Measurements from ENCODE around the gene NUTM2A.
"Not testable (repeated sequence)": the region's sequence is repeated elsewhere in the genome, so short reads cannot be mapped to it uniquely, and the experiment has no call there.

The NUTM2A gene

GRCh38 chr10:87225148-87225547 lies at the start of gene NUTM2A:
Gene NUTM2A, plus strand, starts transcription at chr10:87225448. Its CDS starts 383 bp downstream, at chr10:87225831.
- DNase-seq, result not testable (repeated sequence)

DNA sequence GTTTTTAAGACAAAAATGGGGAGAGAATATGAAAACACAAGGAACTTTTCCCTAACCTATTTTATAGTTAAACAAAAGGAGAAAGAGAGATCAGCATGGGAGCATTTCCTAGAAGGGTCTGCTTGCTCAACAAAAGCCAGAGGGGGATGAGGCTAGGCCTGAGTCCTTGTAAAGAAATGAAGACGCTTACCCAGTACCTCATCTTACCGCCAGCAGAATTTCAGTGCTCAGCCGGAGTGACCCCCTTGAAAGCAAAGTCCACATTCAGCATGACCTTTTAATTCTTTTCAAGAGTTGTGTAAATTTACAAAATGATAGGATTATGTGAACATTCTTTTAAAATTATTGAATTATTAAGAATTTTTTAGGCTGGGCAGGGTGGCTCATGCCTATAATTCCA lies 47.7 kb upstream of the NUTM2A start:
- DNase-seq, result not testable (repeated sequence)

DNA sequence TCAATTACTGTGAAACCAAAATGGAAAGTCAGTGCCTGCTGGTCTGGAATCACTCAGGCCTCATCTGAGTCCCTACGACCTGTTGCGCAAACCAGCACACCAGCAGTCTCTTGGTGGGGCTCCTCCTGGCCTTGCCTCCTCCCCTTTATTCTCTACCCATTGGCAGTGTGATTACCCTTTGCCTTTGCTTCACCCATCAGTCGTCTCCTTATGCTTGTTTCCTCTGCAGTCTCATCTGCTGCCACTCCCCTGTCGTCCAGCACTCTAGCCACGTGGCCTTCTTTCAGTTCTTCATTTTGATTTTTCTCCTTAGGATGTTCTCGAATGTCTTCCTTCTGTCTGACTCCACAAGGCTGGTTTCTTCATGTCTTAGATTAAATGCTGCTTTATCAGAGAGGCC lies 40.8 kb upstream of the NUTM2A start:
- not testable (repeated sequence) for DNase-seq

- DNase-seq, result not testable (repeated sequence)
Observed at GRCh38 chr10:87186016-87186415, 39.2 kb upstream of the NUTM2A start.

DNA sequence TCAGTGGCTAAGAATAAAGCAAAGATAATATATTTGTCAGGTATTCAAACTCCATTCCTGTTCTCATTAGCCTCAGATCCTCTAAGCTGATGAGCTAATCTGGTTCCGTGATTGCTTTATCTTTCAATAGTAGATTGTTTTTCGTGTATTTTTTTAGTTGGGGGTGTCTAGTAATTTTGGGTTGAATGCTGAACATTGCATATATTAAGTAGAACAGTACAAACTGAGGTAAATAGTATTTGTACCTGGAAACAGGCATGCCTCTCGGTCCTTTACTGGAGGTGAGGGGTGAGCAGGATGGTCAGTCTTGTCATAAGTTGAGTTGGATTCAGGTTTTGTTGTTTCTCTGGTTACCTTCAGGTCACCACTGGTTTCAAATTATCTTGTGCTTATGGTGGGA lies 37.7 kb upstream of the NUTM2A start:
- not testable (repeated sequence) for DNase-seq

DNA sequence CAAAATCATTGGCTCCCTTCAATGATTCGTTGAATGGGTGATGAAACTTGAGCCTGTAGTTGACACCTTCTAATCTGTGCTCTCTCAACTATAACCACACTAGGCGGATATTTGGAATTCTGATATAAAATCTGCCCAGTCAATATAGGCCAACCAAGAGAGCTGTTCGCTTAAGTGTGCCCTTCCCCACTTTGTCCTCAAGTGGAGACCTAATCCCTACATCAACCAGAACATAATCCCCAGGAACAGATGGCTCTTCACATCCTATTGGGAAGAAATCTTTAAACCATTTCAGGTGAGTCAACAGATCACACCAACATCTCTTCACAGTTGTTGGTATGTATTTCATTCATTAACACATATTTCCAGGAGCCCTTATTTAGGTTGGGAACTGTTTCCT lies 33.4 kb upstream of the NUTM2A start:
- DNase-seq, result not testable (repeated sequence)

DNA sequence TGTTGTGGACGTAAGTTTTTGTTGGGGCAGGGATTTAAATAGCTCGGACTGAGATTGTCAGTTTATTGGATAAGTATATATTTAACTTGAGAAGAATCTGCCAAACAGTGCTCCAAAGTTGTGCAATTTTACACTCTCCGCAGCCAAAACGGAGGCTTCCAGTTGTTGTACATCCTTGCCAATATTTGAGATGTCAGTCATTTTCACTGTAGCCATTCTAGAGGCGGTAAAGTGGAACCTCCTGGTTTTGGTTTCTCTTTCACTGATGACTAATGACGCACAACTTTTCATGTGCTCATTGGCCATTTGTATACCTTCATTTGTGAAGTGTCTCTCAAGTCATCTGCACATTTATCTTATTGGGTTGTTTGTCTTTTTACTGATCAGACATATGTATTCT lies 24.3 kb upstream of the NUTM2A start:
- DNase-seq, result peak; percentile 72

DNA sequence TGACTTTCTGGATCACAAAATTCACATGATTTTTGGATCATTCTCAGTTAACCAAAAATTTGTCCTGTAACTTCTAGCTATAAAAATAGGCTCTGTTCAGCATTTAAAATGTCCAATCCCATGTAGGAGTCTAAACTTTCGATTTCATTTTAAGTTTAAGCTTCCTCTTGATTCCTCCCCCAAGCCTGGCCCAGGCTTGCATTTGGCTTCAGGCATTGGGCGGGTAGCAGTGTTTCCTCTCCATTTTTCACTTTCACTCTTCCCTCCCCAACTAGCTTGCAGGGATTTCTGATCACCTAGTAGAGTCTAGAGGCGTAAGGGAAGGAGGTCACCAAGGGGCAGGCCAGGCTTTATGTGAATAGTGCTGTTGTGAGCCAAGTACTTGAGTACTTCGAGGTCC lies 20.4 kb upstream of the NUTM2A start:
- DNase-seq, result peak; percentile 9

- not testable (repeated sequence) for DNase-seq
Observed at GRCh38 chr10:87206922-87207321, 18.3 kb upstream of the NUTM2A start.

DNA sequence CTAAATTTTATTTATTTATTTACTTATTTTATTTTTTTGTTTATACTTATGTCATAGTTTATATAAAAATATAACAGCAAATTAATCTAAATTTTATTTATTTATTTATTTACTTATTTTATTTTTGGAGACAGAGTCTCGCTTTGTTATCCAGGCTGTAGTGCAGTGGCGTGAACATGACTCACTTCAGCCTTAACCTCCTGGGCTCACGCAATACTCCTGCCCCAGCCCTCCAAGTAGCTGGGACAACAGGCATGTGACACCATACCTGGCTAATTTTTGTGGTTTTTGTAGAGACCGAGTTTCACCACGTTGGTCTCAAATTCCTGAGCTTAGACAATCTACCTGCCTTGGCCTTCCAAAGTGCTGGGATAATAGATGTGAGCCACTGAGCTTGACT lies 14.9 kb upstream of the NUTM2A start:
- DNase-seq, result not testable (repeated sequence)

DNA sequence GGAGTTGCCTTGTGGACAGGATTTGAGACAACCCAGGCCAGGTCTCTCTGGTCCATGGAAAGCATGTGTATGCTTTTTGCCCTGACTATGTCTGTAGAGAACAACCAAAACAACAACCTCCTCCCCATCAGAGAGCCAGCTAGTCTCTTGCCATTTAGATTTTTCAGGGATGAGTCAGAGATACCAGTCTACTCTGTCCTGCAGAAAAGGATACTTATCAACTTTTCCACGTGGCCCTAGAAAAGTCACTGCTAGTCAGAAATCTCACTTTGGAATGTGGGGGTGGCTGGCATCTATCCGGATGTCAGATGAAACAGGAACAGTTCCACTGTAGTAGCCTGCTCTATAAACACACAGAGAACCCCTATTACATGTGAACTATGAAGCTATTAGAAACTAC lies 13.4 kb upstream of the NUTM2A start:
- DNase-seq, result not testable (repeated sequence)

DNA sequence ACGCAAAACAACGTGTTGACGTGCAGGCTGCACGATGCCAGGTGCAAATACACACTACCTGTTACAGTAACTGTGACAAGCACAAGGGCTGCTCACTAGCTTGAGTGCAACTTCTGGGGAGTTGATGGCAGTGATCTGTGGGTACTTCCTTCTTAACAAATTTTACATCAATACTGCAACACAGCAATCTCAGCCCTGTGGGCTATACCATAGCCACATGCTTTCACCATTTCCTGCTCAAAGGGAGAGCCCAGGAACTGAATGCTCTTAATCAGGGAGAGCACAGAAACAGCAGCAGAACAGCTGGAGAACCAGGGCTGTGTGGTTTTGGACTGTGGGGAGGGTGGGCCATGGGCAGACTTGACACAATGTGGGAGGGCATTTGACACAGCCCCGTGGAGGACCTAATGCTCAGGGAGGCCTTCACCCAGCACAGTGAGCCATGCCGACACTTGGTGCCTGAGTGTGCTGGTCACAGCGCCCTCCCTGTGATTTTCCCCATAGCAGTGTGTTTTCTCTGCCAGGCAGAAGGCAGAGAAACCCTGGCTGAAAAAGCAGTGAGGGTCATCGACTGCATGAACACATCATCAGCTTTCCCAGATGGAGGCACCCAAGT lies 12.0 kb upstream of the NUTM2A start:
- DNase-seq, result not testable (repeated sequence)

- not testable (repeated sequence) for DNase-seq
Observed at GRCh38 chr10:87213806-87214205, 11.4 kb upstream of the NUTM2A start.

DNA sequence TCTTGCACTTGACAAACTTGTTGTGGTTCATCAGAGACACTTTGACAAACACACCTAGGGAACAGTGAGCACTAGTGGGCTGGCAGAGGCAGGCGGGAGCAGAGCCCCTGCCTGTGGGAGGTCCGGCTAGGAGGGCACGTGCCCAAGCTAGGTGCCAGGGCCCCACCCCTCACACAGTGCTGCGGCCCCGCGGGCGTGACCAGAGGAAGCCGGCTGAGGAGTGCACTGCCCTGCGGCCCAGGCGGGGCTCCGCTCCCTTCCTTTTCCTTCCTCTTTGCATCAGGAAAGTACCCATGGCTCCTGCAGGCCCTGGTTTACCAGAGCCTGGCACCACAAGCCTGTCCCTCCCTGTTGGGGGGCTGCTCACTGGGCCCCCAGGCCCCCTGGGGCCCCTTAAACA lies 9.1 kb upstream of the NUTM2A start:
- DNase-seq, result not testable (repeated sequence)

GRCh38 chr10:87219370-87219769 lies 5.9 kb upstream of the NUTM2A start:
- DNase-seq, result not testable (repeated sequence)

GRCh38 chr10:87222789-87223188 lies 2.5 kb upstream of the NUTM2A start:
- not testable (repeated sequence) for DNase-seq

DNA sequence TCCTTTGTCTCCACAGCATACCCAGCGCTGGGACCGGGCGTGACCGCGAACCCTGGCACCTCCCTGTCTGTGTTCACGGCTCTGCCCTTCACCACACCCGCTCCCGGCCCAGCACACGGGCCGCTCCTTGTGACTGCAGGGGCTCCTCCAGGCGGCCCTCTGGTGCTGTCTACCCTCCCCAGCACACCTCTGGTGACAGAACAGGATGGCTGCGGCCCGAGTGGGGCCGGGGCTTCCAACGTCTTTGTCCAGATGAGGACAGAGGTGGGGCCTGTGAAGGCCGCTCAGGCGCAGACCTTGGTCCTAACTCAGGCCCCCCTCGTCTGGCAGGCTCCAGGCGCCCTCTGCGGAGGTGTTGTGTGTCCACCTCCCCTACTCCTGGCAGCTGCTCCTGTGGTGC lies 3.0 kb downstream of the NUTM2A start:
- DNase-seq, result not testable (repeated sequence)

DNA sequence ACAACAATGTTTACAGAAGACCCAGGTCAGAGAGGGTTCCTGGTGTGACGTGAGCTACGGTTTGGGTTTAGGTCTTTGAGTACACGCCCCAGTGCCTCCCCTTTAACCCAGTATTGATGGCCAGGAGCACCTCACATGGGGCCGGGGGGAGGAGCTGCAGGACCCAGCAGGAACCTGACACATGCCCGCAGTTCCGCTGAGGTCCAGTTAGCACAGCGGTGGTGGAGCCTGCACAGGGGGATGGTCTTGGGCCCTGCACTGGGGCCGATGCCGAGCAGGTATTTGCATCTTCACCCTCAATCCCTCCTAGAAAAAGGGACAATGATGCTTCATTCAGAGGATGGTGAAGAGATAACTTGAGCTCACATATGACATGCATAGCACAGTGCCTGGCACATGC lies 4.0 kb downstream of the NUTM2A start:
- DNase-seq, result not testable (repeated sequence)

- not testable (repeated sequence) for DNase-seq
Observed at GRCh38 chr10:87234854-87235253, 9.6 kb downstream of the NUTM2A start.

- not testable (repeated sequence) for DNase-seq
Observed at GRCh38 chr10:87237244-87237643, 12.0 kb downstream of the NUTM2A start.

DNA sequence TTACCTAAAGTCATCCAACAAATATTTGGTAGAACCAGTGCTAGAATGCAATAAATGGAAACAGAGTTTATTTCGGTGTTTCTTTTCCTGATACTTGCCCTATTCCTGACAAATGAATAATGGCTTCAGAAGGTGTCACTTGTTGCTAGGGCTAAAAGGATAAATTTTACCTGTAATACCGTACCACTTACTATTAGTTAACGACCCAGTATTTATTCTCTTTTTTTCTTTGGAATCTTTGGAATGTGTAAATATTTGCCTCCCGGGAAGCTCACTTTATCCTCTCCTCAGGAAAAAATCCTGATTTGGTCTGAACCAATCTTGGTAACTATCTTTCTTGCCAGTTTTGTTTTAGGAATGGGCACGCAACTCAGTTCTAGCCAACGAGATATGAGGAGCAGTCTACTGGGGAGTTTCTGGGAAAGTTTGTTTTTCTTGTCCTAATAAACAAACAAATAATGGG lies 14.1 kb downstream of the NUTM2A start:
- DNase-seq, result not testable (repeated sequence)

GRCh38 chr10:87242192-87242591 lies 16.9 kb downstream of the NUTM2A start:
- peak; percentile 10 for DNase-seq

- DNase-seq, result not testable (repeated sequence)
Observed at GRCh38 chr10:87247335-87247734, 22.1 kb downstream of the NUTM2A start.

- not testable (repeated sequence) for DNase-seq
Observed at GRCh38 chr10:87248818-87249353, 23.6 kb downstream of the NUTM2A start.
